NCI-H82 (cell line): ENCODE data around the gene TAX1BP3.
"Not testable (repeated sequence)": the region's sequence is repeated elsewhere in the genome, so short reads cannot be mapped to it uniquely, and the experiment has no call there.

ENCODE experiments used
- DNase-seq: peaks from one replicate; lab custom pipeline; 2025; lab: John Stamatoyannopoulos, UW

TAX1BP3 gene, protein sequence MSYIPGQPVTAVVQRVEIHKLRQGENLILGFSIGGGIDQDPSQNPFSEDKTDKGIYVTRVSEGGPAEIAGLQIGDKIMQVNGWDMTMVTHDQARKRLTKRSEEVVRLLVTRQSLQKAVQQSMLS

DNA sequence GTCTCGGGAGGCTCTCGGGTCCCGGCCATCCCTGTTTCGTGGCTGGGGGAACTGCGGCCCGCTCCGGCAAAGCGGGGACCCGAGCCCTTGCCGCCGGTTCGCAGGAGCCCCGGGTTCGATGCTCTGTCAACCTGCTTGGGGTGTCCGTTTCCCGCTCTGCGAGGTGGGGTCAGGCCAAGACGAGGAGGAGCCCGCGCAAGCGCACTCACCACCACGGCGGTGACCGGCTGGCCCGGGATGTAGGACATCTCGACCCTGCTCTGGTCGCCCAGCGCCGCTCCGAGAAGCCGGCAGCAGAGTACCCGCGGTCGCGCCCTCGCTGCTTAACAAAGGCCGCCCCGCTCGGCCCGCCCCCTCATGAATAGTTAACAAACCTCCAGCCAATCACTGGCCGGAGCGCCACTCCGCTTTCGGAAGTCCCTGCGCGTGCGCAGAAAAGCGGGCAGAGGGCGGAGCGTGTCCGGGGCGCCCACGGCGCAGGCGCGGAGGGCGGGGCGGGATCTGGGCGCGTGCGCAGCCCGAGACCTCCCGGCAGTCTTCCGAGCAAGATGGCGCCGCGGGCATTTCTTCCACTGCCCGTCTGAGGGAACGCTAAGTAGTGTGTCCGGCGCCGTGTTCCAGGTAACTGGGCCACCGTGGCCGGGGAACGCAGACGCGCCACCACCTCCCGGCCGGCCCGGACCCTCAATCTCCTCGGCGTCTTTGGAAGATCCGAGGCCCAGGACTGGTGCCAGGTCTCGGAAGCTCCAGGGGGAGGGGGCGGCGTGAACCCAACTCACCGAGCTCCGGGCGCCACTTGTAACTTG, at the start of gene TAX1BP3, which contains the start of gene EMC6:
TAX1BP3 (minus strand) TSS at position 300 of the 806 bp plus-strand sequence; CDS start at position 248, 52 bp downstream.
EMC6 (plus strand) TSS at position 534 of the 806 bp plus-strand sequence. CDS start 335 bp downstream, outside the sequence.
- DNase-seq: peak; percentile 100

DNA sequence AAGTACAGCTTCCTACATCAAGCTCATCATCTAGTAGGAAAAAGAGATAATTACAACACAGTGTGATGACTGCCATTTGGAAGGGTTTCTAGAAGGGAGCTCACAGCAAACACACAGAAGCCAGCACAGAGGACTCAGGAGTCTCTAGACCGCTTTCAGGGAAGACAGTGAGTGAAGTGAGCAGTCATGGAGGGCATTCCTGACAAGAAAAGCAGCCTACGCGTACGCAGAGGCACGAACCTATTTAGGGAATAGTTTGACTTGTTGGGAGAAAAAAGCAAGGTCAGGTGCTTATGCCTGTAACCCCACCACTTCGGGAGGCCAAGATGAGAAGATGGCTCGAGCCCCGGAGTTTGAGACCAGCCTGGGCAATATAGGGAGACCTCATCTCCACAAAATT, 46.9 kb upstream of the TAX1BP3 start:
- no peak for DNase-seq

DNA sequence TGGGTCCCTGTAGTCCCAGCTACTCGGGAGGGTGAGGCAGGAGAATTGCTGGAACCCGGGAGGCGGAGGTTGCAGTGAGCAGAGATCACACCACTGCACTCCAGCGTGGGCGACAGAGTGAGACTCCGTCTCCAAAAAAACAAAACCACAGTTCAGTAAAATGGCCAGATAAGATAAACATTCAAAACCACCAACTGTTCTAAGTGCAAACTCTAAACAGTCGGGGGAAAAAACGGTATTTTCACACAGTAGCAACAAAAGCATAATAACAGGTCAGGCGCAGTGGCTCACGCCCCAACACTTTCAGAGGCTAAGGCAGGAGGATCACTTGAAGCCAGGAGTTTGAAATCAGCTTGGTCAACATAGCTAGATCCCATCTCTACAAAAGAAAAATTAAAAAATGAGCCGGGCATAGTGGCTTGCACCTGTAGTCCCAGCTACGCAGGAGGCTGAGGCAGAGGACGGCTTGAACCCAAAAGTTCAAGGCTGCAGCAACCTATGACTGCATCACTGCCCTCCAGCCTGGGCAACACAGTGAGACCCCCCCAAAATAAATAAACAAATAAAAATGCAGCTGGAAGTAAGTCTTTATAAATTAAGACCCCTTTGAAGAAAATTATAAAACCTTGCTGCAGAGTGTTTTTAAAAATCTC, 44.6 kb upstream of the TAX1BP3 start:
- DNase-seq: no peak

DNA sequence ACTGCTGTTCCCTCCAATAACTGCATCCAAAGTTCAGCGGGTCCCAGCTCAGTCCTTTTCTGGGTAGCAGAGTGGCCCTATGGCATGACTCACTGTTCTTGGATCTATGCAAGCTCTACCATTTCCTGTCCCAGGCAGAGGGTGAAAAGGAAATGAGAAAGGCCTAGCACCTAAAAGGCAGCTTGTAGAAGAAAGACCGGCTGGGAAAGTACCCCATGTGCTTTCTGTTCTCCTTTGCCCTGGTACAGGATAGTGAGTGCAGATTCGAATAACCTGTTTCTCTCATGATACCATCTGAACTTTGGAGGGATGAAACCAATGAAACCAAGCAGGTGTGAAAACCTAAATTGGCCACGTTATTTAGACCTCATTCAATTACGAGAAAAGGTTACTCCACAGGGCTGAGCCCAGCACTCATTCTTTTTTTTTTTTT, 42.6 kb upstream of the TAX1BP3 start:
- DNase-seq: no peak

DNA sequence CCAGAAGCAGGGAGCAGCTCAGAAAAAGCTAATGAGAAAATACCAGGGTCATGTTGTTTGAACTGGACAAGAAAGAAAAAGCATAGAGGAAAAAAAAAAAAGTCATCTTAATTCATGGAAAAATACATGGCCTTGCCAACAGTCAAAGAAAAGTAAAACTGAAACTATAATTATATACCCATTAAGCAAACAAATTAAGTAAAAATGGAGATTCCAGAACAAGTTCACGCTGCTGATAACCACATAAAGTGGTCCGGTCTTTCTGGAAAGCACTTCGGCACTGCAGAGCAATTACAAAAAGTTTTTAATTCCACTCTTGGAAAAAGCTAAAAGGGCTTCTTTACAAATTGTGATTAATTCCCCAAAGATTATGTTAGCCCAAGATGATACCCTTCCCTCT, 40.0 kb upstream of the TAX1BP3 start:
- DNase-seq: no peak

DNA sequence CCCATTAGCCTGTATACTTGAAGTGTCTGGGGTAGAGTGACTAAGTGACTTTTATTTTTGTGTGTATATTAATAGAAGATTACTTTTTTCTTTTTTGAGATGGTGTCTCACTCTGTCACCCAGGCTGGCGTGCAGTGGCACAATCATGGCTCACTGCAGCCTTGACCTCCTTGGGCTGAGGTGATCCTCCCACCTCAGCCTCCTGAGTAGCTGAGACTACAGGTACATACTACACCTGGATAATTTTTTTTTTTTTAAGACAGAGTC, 37.3 kb upstream of the TAX1BP3 start:
- not testable (repeated sequence) for DNase-seq

DNA sequence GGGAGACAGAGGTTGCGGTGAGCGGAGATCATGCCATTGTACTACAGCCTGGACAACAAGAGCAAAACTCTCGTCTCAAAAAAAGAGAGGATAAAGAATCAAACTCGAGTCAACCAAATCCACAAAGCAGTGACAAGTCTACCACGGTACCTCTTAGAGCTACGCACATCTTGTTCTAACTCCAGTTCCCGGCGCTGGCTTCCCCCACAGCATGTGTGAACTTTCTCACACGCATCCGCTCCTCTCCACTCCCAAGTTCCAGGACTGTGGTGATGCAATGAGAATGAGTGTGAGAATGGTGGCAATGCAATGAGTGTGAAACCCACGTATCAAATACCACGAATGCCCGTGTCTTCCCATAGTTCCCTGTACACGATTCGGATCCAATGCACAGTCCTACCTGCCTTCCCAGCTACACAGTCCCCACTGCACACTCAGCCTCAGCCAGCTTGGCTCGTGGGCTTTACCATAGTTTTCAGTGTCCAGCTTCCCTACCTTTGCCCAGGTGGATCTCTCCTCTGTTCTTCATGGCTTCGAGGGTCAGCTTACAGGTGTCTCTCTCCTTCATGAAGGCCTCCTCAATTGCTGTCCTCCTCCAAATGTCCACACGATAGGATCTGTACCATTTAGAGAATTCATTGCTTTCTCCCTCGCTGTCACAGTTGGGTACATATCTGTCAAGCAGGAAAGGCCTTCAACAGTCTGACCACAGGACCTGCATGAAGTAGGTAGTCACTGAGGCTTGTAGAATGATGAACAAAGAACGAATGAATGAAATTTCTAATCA, 36.7 kb upstream of the TAX1BP3 start:
- no peak for DNase-seq

DNA sequence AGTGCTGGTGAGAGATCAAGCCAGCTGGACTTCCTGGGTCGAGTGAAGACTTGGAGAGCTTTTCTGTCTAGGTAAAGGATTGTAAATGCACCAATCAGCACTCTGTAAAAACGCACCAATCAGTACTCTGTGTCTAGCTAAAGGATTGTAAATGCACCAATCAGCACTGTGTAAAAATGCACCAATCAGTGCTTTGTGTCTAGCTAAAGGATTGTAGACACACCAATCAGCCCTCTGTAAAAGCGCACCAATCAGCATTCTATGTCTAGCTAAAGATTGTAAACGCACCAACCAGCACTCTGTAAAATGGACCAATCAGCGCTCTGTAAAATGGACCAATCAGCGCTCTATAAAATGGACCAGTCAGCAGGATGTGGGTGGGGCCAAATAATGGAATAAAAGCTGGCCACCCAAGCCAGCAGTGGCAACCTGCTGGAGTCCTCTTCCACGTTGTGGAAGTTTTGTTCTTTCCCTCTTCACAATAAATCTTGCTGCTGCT, 33.7 kb upstream of the TAX1BP3 start:
- not testable (repeated sequence) for DNase-seq

DNA sequence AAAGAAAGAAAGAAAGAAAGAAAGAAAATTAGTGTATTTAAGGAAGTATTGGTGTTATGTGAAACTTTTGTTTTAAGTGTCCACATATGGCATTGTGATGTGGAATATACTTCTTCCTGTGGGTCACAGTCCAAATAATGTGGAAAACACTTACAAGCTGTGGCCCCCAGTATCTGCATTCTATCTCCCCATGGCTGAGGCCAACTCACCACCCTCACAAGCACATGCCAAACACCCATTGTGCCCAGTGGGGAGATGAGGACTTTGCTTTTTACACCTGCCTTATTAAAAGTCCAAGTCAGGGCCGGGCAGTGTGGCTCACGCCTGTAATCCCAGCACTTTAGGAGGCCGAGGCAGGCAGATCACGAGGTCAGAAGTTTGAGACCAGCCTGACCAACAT, 31.6 kb upstream of the TAX1BP3 start:
- no peak for DNase-seq

DNA sequence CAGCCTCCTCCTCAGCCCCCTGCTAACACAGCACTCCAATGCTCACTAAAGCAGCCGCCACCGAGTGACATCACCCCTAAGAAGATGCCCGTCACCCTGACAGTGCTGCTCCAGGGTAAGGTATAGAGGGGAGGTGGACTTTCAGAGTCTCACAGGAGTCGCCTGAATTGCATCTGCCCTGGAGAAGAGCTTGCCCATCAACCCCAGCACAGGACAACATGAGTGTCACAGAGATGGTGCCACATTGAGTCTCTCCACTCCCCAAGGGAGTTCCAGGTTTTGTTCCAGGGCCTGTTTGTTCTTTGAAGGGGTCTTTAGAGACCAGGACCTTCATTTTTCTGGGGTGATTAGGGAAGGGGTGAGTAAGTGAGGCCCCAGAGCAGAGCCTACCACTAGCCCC, 29.8 kb upstream of the TAX1BP3 start:
- DNase-seq: no peak

DNA sequence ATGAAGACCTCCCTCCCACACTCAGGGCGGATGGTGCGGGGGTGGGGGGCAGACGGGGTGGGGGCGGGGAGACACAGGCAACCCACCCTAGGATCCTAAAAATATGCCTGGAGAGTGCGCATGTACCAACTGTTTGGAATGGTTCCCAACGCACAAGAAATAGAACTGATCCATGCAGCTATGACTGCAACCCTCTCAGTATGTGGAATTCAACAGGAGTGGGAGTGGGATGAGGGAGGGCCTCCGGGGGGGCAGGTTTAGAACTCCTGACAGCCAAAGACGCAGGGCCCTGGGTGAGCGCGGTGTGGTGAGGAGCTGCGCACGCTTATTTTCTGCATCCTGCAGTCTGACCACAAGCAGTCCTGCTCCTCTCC, 28.7 kb upstream of the TAX1BP3 start:
- no peak for DNase-seq

DNA sequence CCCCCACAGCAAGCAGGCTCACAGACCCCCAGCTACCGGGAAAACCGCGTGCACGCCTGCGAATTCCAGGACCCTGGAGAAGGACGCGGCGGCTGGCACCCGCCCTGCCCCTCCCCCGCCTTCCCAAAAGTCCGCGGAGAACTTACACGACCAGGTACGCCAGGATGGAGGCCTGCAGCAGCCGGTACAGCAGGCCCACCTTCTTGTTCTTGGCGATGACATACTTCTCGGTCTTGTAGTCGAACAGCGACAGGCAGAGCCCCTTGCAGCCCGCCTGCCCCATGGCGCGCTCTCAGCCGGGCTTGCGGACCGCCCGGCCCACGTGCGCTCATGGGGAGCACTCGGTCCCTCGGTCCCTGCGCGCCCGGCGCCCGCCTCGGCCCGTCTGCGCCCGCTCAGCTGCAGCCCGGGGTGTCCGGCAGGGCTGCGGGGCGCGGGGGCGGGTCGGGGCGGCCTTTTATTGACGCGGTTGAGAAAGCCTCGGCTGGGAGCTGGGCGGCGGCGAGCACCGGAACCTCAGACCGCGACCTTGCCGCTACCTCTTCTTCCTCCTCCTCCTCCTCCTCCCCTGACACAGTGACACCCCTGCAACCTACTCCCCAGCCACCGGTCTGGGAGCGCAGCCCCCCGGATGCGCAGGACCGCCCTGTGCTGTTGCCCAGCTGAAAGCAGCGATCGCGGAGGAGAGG, 27.5 kb upstream of the TAX1BP3 start, which contains the start of gene P2RX5:
P2RX5 (minus strand) TSS at position 433 of the 689 bp plus-strand sequence; CDS start at position 283, 150 bp downstream.
- DNase-seq: no peak

DNA sequence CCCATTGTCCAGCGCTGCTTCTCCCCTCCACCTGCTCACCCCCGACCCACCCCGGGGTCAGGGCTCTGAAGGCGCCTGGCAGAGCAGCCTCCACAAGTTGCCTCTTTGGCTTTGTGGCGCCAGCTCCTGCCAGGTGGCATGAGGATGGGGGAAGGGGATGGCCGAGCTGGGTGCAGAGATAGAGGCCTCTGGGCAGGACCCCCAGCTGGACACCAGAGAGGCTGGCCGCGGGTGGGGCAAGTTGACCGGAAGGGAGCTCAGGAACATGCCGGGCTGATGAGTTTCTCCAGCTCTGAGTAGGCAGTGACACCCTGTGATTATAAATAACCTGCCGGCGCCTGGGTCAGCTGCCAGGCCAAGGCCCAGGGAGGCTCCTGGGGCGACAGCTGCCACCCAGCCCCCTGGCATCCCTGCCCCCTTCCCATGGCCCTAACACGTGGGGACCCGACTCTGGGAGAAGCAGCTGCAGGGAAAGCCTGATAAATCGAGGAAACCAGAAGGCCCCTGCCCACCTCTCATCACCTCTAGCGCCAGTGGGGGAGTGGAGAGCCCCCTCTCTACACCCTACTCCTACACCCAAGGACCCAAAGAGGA, 26.8 kb upstream of the TAX1BP3 start:
- peak; percentile 53 for DNase-seq

DNA sequence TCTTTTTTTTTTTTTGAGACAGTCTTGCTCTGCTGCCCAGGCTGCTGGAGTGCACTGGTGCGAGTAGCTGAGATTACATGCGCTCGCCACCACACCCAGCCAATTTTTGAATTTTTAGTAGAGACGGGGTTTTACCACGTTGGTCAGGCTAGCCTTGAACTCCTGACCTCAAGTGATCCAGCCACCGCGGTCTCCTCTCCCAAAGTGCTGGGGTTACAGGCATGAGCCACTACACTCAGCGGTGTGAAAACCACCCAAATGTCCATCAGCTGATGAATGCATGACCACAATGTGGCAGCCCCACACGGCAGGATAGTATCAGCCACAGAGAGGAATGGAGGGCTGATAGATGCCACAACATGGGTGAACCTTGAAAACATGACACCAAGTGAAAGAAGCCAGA, 25.5 kb upstream of the TAX1BP3 start:
- DNase-seq: no peak

DNA sequence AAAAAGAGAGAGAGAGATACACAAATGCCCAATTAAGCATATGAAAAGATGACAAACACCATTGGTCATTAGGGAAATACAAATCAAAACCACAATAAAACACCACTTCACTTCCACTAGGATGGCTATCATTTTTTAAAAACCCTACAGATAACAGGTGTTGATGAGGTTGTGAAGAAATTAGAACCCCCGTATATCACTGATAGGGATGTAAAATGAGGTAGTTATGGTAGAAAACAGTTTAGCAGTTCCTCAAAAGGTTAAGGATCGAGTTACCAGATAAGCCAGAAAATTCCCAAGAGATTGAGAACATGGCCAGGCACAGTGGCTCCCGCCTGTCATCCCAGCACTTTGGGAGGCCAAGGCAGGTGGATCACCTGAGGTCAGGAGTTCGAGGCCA, 24.8 kb upstream of the TAX1BP3 start:
- no peak for DNase-seq

DNA sequence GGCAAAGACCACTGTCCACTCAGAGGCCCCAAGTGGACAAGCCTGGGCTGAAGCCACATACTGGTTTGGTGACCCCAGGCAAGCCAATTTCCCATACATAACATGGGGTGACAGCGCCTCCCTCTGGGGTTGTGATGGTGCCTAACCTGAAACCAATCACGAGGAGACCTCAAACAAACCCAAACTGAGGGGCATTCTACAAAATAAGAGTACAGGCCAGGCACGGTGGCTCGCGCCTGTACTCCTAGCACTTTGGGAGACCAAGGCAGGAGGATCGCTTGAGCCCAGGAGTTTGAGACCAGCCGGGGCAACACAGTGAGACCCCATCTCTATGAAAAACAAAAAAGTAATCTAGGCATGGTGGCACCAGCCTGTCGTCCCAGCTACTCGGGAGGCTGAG, 24.0 kb upstream of the TAX1BP3 start:
- DNase-seq: no peak

DNA sequence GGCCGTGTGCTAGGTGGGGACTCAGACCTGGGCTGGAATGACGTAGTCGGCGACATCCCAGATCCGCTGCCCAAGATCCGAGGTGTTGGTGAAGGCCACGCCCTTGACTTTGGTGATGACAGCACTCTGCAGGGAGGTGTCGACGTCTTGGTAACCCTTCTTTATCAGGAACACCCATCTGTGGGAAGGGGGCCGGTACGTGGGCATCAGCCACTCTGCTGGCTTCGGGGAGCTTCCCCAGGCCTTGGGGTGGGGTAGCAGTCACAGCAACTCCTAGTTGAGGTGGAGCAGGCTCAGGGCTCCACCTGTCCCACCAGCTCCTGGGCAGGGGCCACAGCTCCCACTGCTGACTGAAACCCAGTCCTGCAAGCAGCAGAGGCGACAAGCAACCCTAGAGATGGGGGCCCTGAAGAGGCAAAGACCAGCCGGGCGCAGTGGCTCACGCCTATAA, 23.3 kb upstream of the TAX1BP3 start:
- DNase-seq: peak; percentile 34

DNA sequence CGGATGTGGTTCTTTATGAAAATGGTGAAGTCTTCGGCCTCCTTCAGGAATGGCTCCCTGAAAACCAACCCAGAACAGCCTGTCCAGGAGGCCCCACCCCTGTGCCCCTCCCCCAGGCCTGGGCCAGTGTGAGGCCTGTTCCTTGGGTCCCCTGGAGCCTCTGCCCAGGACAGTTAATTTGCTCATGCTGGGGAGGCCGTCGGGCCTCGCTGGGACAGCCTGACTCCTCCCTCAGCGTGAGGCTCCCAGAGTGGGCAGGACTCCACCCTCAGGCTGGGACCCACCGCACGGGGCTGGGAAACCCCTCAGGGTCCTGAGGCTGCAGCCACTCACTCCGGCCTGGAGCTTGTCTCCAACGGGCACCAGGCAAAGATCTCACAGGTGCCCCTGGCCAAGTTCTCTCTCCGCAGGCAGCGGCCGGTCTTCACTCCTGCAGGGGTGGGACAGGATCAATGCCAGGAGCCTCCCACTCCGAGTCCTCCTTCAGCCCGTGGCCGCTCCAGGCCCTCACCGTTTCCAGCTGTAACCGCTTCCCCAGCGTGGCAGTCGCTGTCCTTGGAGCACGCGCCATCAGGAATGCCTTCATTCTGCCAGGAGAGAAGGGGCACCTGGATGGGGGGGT, 21.8 kb upstream of the TAX1BP3 start:
- DNase-seq: no peak

DNA sequence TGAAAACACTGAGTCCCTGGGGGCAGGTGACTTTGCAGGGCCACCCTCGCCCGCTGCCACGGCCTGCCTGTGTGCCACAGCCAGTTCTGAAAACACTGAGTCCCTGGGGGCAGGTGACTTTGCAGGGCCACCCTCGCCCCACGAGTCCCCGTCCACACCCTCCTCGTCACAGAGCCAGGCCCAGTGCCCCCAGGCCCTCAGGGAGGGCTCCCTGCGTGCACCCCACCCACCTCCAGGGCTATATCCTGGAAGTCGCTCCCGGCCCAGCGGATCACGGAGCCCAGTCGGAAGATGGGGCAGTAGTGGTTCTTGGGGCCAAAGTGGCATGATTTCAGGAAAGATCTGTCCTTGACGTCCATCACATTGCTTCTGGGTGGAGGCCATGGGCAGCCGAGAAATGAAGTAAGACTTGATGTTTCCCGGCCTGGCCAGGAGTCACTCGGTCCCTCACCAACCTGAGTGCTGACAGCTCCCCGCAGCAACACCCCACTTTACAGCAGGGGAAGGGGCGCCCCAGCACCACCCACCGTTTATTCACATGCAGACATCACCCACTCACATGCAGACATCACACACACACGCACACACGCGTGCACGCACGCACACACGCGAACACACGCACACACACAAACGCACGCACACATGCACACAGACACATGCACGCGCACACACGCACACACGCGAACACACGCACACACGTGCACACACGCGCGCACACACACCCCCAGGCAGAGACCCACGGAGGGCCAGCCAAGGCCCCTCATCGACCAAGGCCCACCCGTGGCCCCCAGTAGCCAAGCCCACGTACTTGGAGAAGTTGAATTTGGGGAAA, 21.1 kb upstream of the TAX1BP3 start:
- DNase-seq: no peak

DNA sequence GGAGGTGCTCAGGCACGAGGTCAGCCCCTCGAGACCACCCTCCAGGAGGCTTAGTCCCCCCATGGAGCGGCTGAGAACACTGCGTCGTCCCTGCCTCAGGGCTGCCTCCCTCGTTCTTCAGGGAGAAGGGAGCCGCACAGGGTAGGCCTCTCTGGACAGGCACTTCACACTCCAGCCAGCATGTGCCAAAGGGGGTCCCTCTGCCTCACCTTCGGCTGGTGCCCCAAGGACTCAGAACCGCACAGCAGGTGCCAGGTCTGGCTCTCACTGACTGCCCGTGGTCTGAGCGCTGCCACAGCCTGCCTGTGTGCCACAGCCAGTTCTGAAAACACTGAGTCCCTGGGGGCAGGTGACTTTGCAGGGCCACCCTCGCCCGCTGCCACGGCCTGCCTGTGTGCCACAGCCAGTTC, 20.5 kb upstream of the TAX1BP3 start:
- no peak for DNase-seq
